A549 (cell line): ENCODE data around the gene OR52J3.

Experiments used
- CBX2 ChIP-seq: fragments of 200-600 bp; sonication (generic); IDR thresholded peaks from 2 replicates; pipeline ENCODE4 v1.6.1; 2016; ENCODE audit warnings: low read depth, mild to moderate bottlenecking, borderline replicate concordance
- CEBPB ChIP-seq, 2 experiments: fragments of >200 bp in 1 of 2; sonication (Bioruptor Twin) in 1 of 2; formaldehyde crosslinking in 1 of 2; IDR thresholded peaks; 2 replicates each; pipeline ENCODE4 v1.6.1; 2012 to 2016
- CHD2 ChIP-seq: fragments of 150-350 bp; IDR thresholded peaks from 2 replicates; pipeline ENCODE4 v1.6.1; 2014; ENCODE audit warnings: low read length; ENCODE audit not compliant: partially characterized antibody
- EP300 ChIP-seq, 2 experiments: fragments of >200 bp; sonication (Bioruptor Twin); formaldehyde crosslinking; IDR thresholded peaks; 2 replicates in 1 of 2; 3 replicates in 1 of 2; pipeline ENCODE4 v1.6.1; 2016 to 2017
- KDM1A ChIP-seq: fragments of 200-600 bp; sonication (generic); IDR thresholded peaks from 2 replicates; pipeline ENCODE4 v1.6.1; 2016; ENCODE audit warnings: low read depth, mild to moderate bottlenecking
- POLR2A ChIP-seq: IDR thresholded peaks from 2 replicates; pipeline ENCODE4 v1.6.1; 2012; ENCODE audit warnings: mild to moderate bottlenecking, low read length
- POLR2AphosphoS2 ChIP-seq: conservative IDR thresholded peaks from 2 replicates; pipeline ENCODE4 v1.6.1; 2012; ENCODE audit warnings: low read length, improper control_type of control experiment, inconsistent platforms
- RCOR1 ChIP-seq: fragments of 150-350 bp; IDR thresholded peaks from 2 replicates; pipeline ENCODE4 v1.6.1; 2014; ENCODE audit warnings: antibody characterized with exemption, low read length, low read depth
- TF ChIP-seq, protein P1 (sequence below): fragments of >200 bp; sonication (Bioruptor Twin); formaldehyde crosslinking; IDR thresholded peaks from 3 replicates; pipeline ENCODE4 v1.5.1; 2016
- TF ChIP-seq, protein P2 (sequence below): fragments of 200-600 bp; sonication (generic); IDR thresholded peaks from 2 replicates; pipeline ENCODE4 v1.6.1; 2016; ENCODE audit warnings: antibody characterized with exemption, mild to moderate bottlenecking, moderate library complexity
- TF ChIP-seq, protein P3 (sequence below): fragments of 450-650 bp; IDR thresholded peaks from 2 replicates; pipeline ENCODE4 v1.6.1; 2014; ENCODE audit warnings: antibody characterized with exemption
- TF ChIP-seq, protein P4 (sequence below): IDR thresholded peaks from 2 replicates; pipeline ENCODE4 v1.6.1; 2012

DNA sequence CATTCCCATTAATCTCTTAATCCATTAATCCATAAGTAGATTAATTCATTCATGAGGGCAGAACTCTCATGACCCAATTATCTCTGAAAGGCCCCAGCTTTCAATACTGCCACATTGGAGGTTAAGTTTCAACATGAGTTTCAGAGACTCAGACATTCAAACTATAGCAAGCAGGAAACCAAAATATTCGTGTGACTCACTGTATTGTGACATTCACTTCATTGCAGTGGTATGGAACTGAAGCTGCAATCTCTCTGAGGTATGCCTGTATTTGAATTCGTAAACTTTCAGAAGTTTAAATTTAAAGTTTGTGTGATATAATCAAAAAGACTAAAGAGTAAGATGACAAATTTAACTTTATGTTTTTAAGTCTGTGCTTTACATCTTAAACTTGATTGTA lies 2.9 kb upstream of the OR52J3 start:
- TF ChIP-seq CEBPB (IDR thresholded peaks at IDR 0.05) (no peak), POLR2A (no peak), CBX2 (no peak), KDM1A (no peak), EP300 (IDR thresholded peaks at IDR 0.05) (no peak), POLR2AphosphoS2 (no peak), CHD2 (no peak), RCOR1 (no peak)
- TF ChIP-seq, protein P1, sequence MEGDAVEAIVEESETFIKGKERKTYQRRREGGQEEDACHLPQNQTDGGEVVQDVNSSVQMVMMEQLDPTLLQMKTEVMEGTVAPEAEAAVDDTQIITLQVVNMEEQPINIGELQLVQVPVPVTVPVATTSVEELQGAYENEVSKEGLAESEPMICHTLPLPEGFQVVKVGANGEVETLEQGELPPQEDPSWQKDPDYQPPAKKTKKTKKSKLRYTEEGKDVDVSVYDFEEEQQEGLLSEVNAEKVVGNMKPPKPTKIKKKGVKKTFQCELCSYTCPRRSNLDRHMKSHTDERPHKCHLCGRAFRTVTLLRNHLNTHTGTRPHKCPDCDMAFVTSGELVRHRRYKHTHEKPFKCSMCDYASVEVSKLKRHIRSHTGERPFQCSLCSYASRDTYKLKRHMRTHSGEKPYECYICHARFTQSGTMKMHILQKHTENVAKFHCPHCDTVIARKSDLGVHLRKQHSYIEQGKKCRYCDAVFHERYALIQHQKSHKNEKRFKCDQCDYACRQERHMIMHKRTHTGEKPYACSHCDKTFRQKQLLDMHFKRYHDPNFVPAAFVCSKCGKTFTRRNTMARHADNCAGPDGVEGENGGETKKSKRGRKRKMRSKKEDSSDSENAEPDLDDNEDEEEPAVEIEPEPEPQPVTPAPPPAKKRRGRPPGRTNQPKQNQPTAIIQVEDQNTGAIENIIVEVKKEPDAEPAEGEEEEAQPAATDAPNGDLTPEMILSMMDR, result no peak
- TF ChIP-seq, protein P2, sequence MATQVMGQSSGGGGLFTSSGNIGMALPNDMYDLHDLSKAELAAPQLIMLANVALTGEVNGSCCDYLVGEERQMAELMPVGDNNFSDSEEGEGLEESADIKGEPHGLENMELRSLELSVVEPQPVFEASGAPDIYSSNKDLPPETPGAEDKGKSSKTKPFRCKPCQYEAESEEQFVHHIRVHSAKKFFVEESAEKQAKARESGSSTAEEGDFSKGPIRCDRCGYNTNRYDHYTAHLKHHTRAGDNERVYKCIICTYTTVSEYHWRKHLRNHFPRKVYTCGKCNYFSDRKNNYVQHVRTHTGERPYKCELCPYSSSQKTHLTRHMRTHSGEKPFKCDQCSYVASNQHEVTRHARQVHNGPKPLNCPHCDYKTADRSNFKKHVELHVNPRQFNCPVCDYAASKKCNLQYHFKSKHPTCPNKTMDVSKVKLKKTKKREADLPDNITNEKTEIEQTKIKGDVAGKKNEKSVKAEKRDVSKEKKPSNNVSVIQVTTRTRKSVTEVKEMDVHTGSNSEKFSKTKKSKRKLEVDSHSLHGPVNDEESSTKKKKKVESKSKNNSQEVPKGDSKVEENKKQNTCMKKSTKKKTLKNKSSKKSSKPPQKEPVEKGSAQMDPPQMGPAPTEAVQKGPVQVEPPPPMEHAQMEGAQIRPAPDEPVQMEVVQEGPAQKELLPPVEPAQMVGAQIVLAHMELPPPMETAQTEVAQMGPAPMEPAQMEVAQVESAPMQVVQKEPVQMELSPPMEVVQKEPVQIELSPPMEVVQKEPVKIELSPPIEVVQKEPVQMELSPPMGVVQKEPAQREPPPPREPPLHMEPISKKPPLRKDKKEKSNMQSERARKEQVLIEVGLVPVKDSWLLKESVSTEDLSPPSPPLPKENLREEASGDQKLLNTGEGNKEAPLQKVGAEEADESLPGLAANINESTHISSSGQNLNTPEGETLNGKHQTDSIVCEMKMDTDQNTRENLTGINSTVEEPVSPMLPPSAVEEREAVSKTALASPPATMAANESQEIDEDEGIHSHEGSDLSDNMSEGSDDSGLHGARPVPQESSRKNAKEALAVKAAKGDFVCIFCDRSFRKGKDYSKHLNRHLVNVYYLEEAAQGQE, result no peak
- TF ChIP-seq, protein P3, sequence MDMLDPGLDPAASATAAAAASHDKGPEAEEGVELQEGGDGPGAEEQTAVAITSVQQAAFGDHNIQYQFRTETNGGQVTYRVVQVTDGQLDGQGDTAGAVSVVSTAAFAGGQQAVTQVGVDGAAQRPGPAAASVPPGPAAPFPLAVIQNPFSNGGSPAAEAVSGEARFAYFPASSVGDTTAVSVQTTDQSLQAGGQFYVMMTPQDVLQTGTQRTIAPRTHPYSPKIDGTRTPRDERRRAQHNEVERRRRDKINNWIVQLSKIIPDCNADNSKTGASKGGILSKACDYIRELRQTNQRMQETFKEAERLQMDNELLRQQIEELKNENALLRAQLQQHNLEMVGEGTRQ, result no peak
- TF ChIP-seq, protein P4, sequence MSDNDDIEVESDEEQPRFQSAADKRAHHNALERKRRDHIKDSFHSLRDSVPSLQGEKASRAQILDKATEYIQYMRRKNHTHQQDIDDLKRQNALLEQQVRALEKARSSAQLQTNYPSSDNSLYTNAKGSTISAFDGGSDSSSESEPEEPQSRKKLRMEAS, result no peak
